Gastrocnemius medialis (tissue), 4 donors: ENCODE data around the gene DAGLB. TPM values are rescaled to one million over a fixed set of nuclear protein-coding genes. Genes with fewer than 3 reads are reported as not detected.
A peak's percentile ranks its signal among the peaks of the same experiment; 100 is the strongest.

Source experiments
- ATAC-seq, 2 donors: fragments of 150-250 bp; one replicate each; pipeline ENCODE4 v1.9.1; 2016
- DNase-seq, 2 donors: peaks; one replicate each; pipeline ENCODE4 v3.0.0-alpha.2; 2019
- H3K27ac ChIP-seq, 4 donors: fragments of 200-600 bp; sonication (generic); 1 replicate in 1 of 4; 2 replicates in 3 of 4; pipeline ENCODE4 v1.5.1; 2016 to 2018; ENCODE audit warnings: mild to moderate bottlenecking in 2 of 4, moderate library complexity in 1 of 4
- H3K27me3 ChIP-seq, 3 donors: fragments of 200-600 bp; sonication (generic) in 2 of 3; 1 replicate in 1 of 3; 2 replicates in 2 of 3; pipeline versions ENCODE4 v1.5.1 to v1.6.0; 2016 to 2019; ENCODE audit warnings: mild to moderate bottlenecking in 1 of 3, moderate library complexity in 1 of 3
- H3K36me3 ChIP-seq, 2 donors: fragments of 200-600 bp; sonication (generic) in 1 of 2; one replicate each; pipeline ENCODE4 v1.5.1; 2017 to 2018
- H3K4me1 ChIP-seq, 2 donors: fragments of 200-600 bp; sonication (generic) in 1 of 2; one replicate each; pipeline ENCODE4 v1.5.1; 2016 to 2017; ENCODE audit warnings: mild to moderate bottlenecking in 2 of 2
- H3K4me3 ChIP-seq, 4 donors: fragments of 200-600 bp; sonication (generic) in 3 of 4; 1 replicate in 1 of 4; 2 replicates in 3 of 4; pipeline ENCODE4 v1.5.1; 2016 to 2019; ENCODE audit warnings: mild to moderate bottlenecking in 2 of 4
- H3K9me3 ChIP-seq, 3 donors: fragments of 200-600 bp; sonication (generic) in 2 of 3; 1 replicate in 1 of 3; 2 replicates in 2 of 3; pipeline ENCODE4 v1.5.1; 2016 to 2019
- CTCF ChIP-seq, 5 experiments: fragments of 450-650 bp in 3 of 5; fragments of 200-600 bp in 2 of 5; sonication (generic) in 2 of 5; IDR thresholded peaks in 4 of 5; conservative IDR thresholded peaks in 1 of 5; 1 replicate in 4 of 5; 2 replicates in 1 of 5; pipeline ENCODE4 v1.5.1; 2016 to 2019; ENCODE audit warnings: antibody characterized with exemption in 5 of 5, mild to moderate bottlenecking in 3 of 5, moderate library complexity in 3 of 5
- POLR2A ChIP-seq, 2 donors: fragments of 450-650 bp; IDR thresholded peaks; one replicate each; pipeline ENCODE4 v1.6.1; 2017; ENCODE audit warnings: antibody characterized with exemption in 2 of 2, mild to moderate bottlenecking in 2 of 2, moderate library complexity in 2 of 2
- in situ Hi-C, 4 donors: fragments of 200-750 bp; cut with MboI; loops; one replicate each; pipeline versions ENCODE4 v1.15.0 to v1.8.0; 2017; ENCODE audit warnings: low sequenced_read_pairs in 4 of 4
- intact Hi-C: fragments of 100-400 bp; cut with DNase I; formaldehyde crosslinking; loops from one replicate; pipeline ENCODE4 v1.15.1; 2023; ENCODE audit warnings: low total_unique reads
- total RNA-seq, 4 donors: library from RNA; depleted of rRNA; stranded (reverse); fragments of >200 nt; gene quantifications; one replicate each; pipeline versions ENCODE4 v1.1.0 to v1.2.3, GENCODE V29; 2016

DAGLB gene
- total RNA-seq, 4 donors from 2014 or later: 11.7 to 24.0 (median 16.1) TPM

- H3K36me3 ChIP-seq: peaks cover 2 to 62% of the 10 kb centered on the region in 2 donors
- intact Hi-C loops (no loop called here), in situ Hi-C loops (no loop called here)
- no peak for ATAC-seq
- H3K27ac ChIP-seq: peak overlapping the region in 1 of 4 donors; percentile 5
- H3K4me1 ChIP-seq: peaks cover 11 to 17% of the 10 kb centered on the region in 2 donors
- no peaks in the 10 kb centered on the region for H3K9me3 ChIP-seq
- TF ChIP-seq POLR2A (IDR thresholded peaks at IDR 0.05) (no peak), CTCF (IDR thresholded peaks at IDR 0.05 in 4 of 5, conservative IDR thresholded peaks at IDR 0.05 in 1 of 5) (no peak)
- no peak for DNase-seq
- no peaks in the 10 kb centered on the region for H3K27me3 ChIP-seq
- H3K4me3 ChIP-seq: no peak overlapping the region
Observed at GRCh38 chr7:6416516-6417145, 31.1 kb downstream of the DAGLB start.

GRCh38 chr7:6413637-6414036, 34.1 kb downstream of the DAGLB start:
- DNase-seq (no peak), ATAC-seq (no peak)
- Histone ChIP-seq H3K27me3 (no peaks in the 10 kb centered on the region), H3K9me3 (no peaks in the 10 kb centered on the region), H3K27ac (no peak overlapping the region), H3K4me3 (no peak overlapping the region), H3K36me3 (peaks cover 2 to 83% of the 10 kb centered on the region in 2 donors), H3K4me1 (no peaks in the 10 kb centered on the region)
- intact Hi-C loops (no loop called here), in situ Hi-C loops (no loop called here)
- no peak for TF ChIP-seq CTCF (IDR thresholded peaks at IDR 0.05 in 4 of 5, conservative IDR thresholded peaks at IDR 0.05 in 1 of 5)
- TF ChIP-seq POLR2A (IDR thresholded peaks at IDR 0.05): no peak

- no peak for DNase-seq
- in situ Hi-C loops: no loop called here
- intact Hi-C loops: no loop called here
- Histone ChIP-seq H3K27me3 (no peaks in the 10 kb centered on the region), H3K9me3 (no peaks in the 10 kb centered on the region), H3K36me3 (peaks cover 3 to 88% of the 10 kb centered on the region in 2 donors), H3K4me3 (no peak overlapping the region), H3K27ac (peak overlapping the region in 2 of 4 donors; percentile 20 to 32), H3K4me1 (peaks cover 0 to 8% of the 10 kb centered on the region in 2 donors)
- TF ChIP-seq CTCF (IDR thresholded peaks at IDR 0.05 in 4 of 5, conservative IDR thresholded peaks at IDR 0.05 in 1 of 5) (no peak), POLR2A (IDR thresholded peaks at IDR 0.05) (no peak)
- no peak for ATAC-seq
Observed at GRCh38 chr7:6409944-6410693, 37.6 kb downstream of the DAGLB start.

GRCh38 chr7:6409091-6409490, 38.7 kb downstream of the DAGLB start:
- no peaks in the 10 kb centered on the region for H3K27me3 ChIP-seq
- peaks cover 0 to 8% of the 10 kb centered on the region in 2 donors for H3K4me1 ChIP-seq
- no peaks in the 10 kb centered on the region for H3K9me3 ChIP-seq
- peaks cover 3 to 88% of the 10 kb centered on the region in 2 donors for H3K36me3 ChIP-seq
- TF ChIP-seq POLR2A (IDR thresholded peaks at IDR 0.05) (no peak), CTCF (IDR thresholded peaks at IDR 0.05 in 4 of 5, conservative IDR thresholded peaks at IDR 0.05 in 1 of 5) (no peak)
- ATAC-seq (no peak), DNase-seq (no peak)
- in situ Hi-C loops (no loop called here), intact Hi-C loops (no loop called here)
- H3K4me3 ChIP-seq: no peak overlapping the region
- H3K27ac ChIP-seq: no peak overlapping the region
